Measurements from ENCODE around the gene TSSC4.

TSSC4 gene

GRCh38 chr11:2436013-2436520 lies 35.5 kb downstream of the TSSC4 start:
- DNase-seq, result no peak

GRCh38 chr11:2436521-2437031 lies 36.0 kb downstream of the TSSC4 start:
- no peak for DNase-seq

DNA sequence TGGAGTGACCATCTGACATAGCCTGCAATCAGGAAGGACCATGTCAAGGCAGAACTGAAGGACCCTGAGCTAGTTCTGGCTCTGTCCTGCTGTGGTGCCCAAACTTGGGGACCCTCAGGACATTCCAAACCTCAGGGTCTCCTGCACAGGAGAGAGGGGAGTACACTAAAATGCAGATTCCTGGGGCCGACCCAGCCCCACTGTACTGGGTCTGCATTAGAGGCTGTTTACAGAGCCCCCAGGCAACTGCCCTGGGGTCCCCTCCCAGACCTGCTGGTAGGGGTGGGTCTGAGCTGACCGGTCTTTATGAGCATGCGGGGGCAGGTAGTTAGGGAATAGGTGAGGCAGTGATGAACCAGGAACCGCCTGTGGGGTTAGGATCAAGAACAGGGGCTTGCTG lies 37.0 kb downstream of the TSSC4 start:
- no peak for DNase-seq

- DNase-seq, result no peak
These were observed 39.3 kb downstream of the TSSC4 start for GRCh38 chr11:2439820-2440219.

GRCh38 chr11:2440646-2441045 lies 40.1 kb downstream of the TSSC4 start:
- no peak for DNase-seq

DNA sequence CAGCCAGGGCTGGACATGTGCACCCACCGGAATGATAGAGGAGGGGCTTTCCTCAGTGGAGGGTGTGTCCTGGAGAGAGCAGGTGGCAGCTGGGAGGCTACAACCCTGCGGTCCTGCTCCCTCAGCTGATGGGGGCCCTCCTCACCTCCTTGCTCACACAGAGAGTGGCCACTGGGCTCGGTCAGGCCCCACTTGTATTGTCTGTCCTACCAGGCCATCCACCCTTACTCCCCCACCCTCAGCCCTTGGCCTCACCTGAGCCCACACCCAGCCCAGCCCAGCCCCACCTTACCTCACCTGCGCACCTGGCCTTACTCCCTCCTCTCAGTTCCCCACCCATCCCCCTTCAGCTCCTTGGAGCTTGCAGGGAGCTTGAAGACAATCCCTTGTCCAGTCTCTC lies 40.6 kb downstream of the TSSC4 start:
- DNase-seq, result no peak

DNA sequence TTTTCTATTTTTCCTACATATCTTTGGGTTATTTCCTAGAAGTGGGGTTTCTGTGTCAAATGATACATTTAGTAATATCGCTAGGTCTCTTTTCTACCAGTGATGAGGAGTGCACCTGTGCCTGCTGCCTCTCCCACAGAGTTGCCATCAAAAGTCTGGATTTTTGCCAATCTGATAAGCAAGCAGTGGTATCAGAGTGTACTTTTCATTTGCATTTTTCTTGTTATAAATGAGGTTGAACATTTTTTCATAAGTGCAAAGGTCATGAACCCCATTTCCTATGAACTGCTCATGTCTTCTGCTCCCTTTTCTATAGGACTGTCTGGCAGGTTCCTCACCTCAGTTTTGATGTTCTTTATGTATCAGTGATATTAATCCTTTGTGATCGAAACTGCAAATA lies 42.0 kb downstream of the TSSC4 start:
- DNase-seq, result no peak

GRCh38 chr11:2443406-2443805 lies 42.9 kb downstream of the TSSC4 start:
- no peak for DNase-seq

GRCh38 chr11:2443881-2444820 lies 43.6 kb downstream of the TSSC4 start, which contains the start of gene TRPM5:
Gene TRPM5, minus strand, starts transcription at chr11:2444514. Its CDS starts 21,478 bp downstream, at chr11:2423036.
- peak; percentile 54 to 75 (median 66) for DNase-seq

DNA sequence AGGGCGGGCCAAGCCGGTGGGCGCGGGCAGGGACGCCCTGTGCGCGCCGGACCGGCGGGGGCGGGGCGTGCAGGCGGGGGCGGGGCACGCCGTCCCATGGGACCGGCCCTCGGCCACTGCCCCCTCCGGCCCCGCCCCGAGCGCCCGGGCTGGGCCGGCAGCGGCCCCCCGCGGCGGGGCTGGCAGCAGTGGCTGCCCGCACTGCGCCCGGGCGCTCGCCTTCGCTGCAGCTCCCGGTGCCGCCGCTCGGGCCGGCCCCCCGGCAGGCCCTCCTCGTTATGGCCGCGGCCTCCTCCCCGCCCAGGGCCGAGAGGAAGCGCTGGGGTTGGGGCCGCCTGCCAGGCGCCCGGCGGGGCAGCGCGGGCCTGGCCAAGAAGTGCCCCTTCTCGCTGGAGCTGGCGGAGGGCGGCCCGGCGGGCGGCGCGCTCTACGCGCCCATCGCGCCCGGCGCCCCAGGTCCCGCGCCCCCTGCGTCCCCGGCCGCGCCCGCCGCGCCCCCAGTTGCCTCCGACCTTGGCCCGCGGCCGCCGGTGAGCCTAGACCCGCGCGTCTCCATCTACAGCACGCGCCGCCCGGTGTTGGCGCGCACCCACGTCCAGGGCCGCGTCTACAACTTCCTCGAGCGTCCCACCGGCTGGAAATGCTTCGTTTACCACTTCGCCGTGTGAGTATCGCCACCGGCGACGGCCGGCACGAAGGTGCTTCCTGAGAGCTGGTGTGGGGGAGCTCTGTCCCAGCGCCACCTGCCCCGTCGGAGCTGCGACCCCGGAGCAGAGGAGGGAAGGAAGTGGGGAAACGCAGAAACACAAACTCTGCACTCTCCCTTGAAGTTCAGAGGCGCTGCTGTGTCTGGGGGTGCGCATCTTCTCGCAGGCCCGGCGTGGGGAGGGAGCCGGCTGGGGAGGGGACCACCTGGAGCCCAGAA lies 44.5 kb downstream of the TSSC4 start, which contains the start of gene KCNQ1:
Gene KCNQ1 (plus strand): TSS at position 188 of the 925 bp plus-strand sequence. CDS start 91 bp downstream, at position 279.
- DNase-seq, result no peak

GRCh38 chr11:2445746-2446551 lies 45.4 kb downstream of the TSSC4 start:
- no peak for DNase-seq

DNA sequence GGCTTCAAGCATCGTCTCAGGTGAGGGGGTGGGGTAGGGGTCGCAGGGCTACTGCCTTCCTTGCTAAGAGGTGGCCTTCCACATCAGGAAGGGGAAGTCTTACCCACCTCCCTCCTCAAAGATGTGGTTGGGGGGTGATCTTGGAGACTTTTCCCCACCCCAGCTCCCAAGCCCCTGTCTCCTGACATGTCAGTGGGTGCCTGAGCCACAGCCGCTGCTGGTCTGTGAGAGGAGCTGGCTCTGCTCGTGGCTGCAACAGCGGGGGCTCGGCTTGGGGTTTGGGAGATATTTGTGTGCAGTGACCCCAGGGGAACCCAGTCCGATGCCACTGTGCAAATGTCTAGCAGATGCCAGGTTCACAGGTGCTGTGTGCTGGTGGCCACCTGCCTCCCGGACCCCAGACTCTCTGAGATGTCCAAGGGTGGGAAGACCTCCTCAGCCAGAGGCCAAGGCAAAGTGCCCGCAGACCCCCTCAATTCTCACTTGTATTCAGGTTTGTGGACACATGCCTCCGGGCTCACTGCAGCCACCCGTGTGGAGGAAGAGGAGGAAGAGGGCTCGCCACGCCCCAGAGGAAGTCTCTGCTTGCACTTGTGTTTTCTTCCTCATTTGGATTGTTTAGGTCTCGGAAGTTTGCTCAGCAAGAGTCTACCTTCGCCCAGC lies 46.2 kb downstream of the TSSC4 start:
- no peak for DNase-seq

GRCh38 chr11:2447253-2447950 lies 46.9 kb downstream of the TSSC4 start:
- DNase-seq, result no peak

- no peak for DNase-seq
These were observed 47.6 kb downstream of the TSSC4 start for GRCh38 chr11:2447951-2448650.

DNA sequence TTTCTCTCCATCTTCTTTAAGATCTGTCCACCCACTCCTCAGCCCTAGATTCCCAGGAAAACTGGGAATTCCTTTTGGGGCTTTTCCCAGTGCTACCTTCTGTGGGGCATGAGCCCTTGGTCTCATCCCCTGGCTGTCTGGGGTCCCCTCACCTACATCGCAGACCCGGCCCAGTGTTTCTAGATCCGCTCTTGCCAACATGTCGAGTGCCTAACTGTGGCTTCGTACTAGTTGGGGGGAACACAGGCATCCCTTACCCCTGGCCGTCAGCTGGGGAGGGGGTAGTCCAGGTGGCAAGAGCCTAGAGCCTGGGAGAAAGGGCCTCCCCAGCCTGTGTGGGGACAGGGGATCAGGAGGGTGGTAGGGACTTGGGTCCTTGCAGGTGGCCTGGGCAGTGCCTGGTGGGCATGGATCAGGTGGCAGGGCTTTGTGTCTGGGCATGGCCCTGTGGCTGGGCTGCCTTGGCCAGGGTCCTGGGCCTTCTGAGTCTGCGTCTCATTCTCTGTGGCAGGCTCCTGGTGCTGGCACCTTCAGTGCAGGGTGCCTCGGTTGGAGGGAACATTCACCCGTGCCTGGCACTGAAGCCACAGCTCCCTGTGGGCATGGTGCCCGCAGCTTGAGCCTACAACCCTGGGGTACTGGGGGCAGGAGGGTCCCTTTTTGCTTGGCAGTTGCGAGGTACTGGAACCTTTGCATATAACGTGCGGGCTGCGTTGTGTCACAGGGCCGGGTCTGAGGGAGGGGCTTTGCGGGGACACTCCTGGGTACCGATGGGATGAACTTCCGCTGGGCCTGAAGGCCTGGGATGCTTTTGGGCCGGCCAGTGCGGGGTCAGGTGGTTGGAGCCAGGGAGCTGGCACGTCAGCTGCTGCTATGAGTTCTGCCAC lies 48.4 kb downstream of the TSSC4 start:
- DNase-seq, result no peak

DNA sequence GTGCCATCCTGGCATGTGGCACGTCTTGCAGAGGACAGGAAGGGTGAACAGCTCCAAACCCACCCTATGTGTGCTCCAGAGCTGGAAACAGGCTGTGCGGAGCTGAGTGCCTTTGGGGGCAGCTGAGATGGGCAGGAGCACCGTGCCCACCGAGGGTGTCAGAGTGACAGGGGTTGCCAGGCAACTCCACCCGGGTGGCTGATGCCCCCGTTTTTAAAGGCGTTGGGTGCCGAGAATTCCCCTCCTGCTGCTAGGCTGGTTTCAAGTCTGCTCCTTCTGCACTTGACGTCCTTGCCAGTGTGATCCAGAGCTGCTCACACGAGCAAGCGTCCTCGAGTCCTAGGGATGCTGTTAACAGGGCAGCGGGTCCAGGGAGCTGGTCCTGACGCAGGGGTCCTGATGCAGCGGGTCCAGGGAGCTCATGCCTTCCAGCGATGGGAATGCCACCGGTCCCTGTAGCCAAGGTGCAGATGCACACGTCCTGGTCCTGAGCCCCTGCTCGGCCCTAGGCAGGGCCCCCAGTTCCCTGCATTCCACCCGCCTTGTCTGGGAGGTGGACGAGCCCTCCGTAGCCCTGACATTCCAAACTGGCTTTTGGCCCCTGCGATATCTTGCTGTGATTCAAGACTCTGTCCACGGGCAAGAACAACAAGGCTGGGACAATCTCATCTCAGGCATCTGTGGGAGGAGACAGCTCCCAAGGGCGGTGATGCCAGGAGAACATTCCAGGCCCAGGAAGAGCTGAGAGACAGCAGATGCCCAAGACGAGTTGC lies 49.2 kb downstream of the TSSC4 start:
- no peak for DNase-seq

DNA sequence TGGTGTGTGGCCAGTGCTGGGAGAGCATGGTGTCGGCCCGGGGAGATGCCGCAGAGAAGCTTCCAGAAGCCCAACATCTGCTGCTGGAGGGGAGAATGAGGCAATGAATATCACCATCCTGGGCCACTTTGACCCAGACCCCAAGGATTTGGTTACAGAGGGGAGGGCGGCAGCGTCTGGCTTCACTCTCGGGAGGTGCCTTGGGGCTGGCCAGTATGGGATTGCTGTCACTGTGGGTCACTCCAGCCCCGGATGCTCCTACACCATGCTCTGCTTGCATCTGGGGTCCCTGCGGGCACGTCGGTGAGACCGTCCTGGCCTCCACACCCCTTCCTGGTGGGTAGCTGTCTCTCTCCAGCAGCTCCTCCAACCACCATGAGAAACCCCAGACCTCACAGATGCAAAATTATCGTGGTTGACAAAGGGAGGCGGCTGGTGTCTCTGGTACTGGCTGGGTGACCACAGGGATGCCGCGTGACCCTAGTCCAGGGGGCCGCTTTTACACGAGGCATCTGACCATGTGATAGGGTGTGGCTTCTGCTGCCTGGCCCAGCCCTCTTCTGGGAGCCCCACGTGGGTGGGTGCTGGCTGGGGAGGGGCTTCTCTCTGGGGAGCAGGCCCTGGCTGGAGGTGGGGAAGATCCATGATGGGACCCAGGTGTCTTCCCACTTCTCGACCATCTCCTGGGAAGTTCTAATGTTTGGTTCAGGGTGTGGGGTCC lies 49.9 kb downstream of the TSSC4 start:
- DNase-seq, result no peak

GRCh38 chr11:2451336-2451735 lies 50.8 kb downstream of the TSSC4 start:
- no peak for DNase-seq

Measured in activated CD4-positive, CD25-positive, alpha-beta regulatory T cell (primary cell).